ENCODE results near the gene KCTD21. TPM values are rescaled to one million over a fixed set of nuclear protein-coding genes. Genes with fewer than 3 reads are reported as not detected.
A peak's percentile ranks its signal among the peaks of the same experiment; 100 is the strongest.

The KCTD21 gene
- total RNA-seq, 1 experiment from 2014 or later = 3.0 TPM

DNA sequence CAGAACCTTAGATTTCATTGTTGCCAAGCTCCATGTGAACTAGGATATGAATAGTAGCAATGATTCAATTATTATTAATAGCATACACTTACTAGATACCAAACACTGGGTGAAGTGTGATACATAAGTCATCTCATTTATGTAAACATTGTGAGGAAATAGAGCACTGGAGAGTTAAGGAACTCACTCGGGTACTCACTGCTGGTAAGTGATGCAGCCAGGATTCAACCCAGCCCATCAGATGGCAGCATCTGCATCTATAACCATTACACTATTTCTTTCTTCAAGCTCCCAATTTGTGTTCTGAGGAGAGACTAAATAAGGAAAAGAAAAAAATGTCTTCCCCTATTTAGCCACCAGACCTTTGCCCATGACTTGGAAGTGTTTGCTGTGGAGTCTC, 38.8 kb downstream of the KCTD21 start:
- no peak overlapping the region for H3K27ac ChIP-seq (ENCODE audit: low read depth, low read length)
- TF ChIP-seq RAD21 (IDR thresholded peaks at IDR 0.05; ENCODE audit: low read depth) (peak; percentile 27; the same call in 1 of the 2 replicates), SIN3A (IDR thresholded peaks at IDR 0.05; ENCODE audit: low read depth) (no peak)
- no TSS peak for BruUV-seq (replicated peaks)
- RAD21 ChIA-PET (ENCODE audit: low non-redundant PET in 1 of 2, low total read pairs in 2 of 2, uncharacterized antibody in 2 of 2, unreplicated experiment in 2 of 2) = no interaction called here
- H4K20me1 ChIP-seq (ENCODE audit: insufficient read depth) = no peaks in the 10 kb centered on the region
- CTCF ChIA-PET = no interaction called here
- no peak overlapping the region for H3K9ac ChIP-seq (ENCODE audit: low read length)
- H3K27me3 ChIP-seq (ENCODE audit: insufficient read depth, low read length) = no peaks in the 10 kb centered on the region
- POLR2A ChIA-PET = no interaction called here
- H3K36me3 ChIP-seq (ENCODE audit: control insufficient read depth in 1 of 2, insufficient read depth in 2 of 2, low read length in 2 of 2) = no peaks in the 10 kb centered on the region
- H3K9me3 ChIP-seq (ENCODE audit: control insufficient read depth in 1 of 2, insufficient read depth in 1 of 2, low read depth in 1 of 2, low read length in 2 of 2) = no peaks in the 10 kb centered on the region
- no peak for DNase-seq (ENCODE audit: low read depth, low spot score)
- H3K4me1 ChIP-seq (ENCODE audit: control insufficient read depth in 1 of 2, insufficient read depth in 2 of 2, low read length in 2 of 2) = no peaks in the 10 kb centered on the region
- no peaks in the 10 kb centered on the region for H3K79me2 ChIP-seq (ENCODE audit: insufficient read depth, low read length)
- no peak overlapping the region for H3K4me2 ChIP-seq (ENCODE audit: low read length)
- no peak overlapping the region for H2AFZ ChIP-seq (ENCODE audit: low read depth, low read length, poor library complexity, severe bottlenecking)
- H3K4me3 ChIP-seq (replicated peaks in 1 of 2; ENCODE audit: low read depth in 1 of 2, low read length in 2 of 2) = no peak overlapping the region
- H3K9me2 ChIP-seq (ENCODE audit: insufficient read depth) = no peaks in the 10 kb centered on the region
- ATAC-seq = no peak
- intact Hi-C loops (cut with micrococcal nuclease) = no loop called here

DNA sequence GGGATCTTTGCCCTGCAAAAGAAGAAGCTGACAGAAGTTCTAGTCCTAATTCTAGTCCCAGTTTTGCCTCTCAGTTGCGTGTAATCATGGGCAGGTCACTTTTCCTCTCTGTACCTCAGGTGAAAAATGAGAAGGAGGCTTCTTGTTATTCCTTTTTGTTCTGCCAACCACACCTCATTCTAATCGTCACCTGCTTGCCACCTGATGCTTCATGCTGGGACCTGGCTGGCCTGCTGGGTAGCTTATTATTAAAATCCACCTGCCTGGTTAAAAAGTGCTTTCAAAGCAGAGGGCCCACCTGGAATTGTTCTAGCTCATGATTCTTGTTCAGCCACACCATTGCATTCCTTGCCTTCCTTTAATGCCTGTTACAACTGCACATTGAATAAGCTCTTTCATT, 40.6 kb downstream of the KCTD21 start:
- no peaks in the 10 kb centered on the region for H3K9me3 ChIP-seq (ENCODE audit: control insufficient read depth in 1 of 2, insufficient read depth in 1 of 2, low read depth in 1 of 2, low read length in 2 of 2)
- intact Hi-C loops (cut with micrococcal nuclease) = no loop called here
- no peak overlapping the region for H3K9ac ChIP-seq (ENCODE audit: low read length)
- no peaks in the 10 kb centered on the region for H3K4me1 ChIP-seq (ENCODE audit: control insufficient read depth in 1 of 2, insufficient read depth in 2 of 2, low read length in 2 of 2)
- H3K4me2 ChIP-seq (ENCODE audit: low read length) = no peak overlapping the region
- TF ChIP-seq FOSL1 (IDR thresholded peaks at IDR 0.05; ENCODE audit: low read depth) = no peak
- TF ChIP-seq EZH2 (IDR thresholded peaks at IDR 0.05) = no peak
- no peak for TF ChIP-seq SP1 (IDR thresholded peaks at IDR 0.05; ENCODE audit: low read depth)
- no peak for TF ChIP-seq CBX3 (IDR thresholded peaks at IDR 0.05; ENCODE audit: low read depth)
- TF ChIP-seq ZNF274 (IDR thresholded peaks at IDR 0.05; ENCODE audit: low read depth, low read length) = no peak
- no peak for TF ChIP-seq POLR2A (IDR thresholded peaks at IDR 0.05; ENCODE audit: borderline replicate concordance, extremely low read depth, insufficient read depth, insufficient read length)
- TF ChIP-seq, protein P1, sequence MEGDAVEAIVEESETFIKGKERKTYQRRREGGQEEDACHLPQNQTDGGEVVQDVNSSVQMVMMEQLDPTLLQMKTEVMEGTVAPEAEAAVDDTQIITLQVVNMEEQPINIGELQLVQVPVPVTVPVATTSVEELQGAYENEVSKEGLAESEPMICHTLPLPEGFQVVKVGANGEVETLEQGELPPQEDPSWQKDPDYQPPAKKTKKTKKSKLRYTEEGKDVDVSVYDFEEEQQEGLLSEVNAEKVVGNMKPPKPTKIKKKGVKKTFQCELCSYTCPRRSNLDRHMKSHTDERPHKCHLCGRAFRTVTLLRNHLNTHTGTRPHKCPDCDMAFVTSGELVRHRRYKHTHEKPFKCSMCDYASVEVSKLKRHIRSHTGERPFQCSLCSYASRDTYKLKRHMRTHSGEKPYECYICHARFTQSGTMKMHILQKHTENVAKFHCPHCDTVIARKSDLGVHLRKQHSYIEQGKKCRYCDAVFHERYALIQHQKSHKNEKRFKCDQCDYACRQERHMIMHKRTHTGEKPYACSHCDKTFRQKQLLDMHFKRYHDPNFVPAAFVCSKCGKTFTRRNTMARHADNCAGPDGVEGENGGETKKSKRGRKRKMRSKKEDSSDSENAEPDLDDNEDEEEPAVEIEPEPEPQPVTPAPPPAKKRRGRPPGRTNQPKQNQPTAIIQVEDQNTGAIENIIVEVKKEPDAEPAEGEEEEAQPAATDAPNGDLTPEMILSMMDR (IDR thresholded peaks at IDR 0.05 in 2 of 3, conservative IDR thresholded peaks at IDR 0.05 in 1 of 3; ENCODE audit: borderline replicate concordance in 1 of 3, insufficient read depth in 1 of 3, low read depth in 2 of 3, low read length in 2 of 3) = no peak
- TF ChIP-seq, protein P2, sequence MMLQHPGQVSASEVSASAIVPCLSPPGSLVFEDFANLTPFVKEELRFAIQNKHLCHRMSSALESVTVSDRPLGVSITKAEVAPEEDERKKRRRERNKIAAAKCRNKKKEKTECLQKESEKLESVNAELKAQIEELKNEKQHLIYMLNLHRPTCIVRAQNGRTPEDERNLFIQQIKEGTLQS (IDR thresholded peaks at IDR 0.05) = no peak
- TF ChIP-seq, protein P3, sequence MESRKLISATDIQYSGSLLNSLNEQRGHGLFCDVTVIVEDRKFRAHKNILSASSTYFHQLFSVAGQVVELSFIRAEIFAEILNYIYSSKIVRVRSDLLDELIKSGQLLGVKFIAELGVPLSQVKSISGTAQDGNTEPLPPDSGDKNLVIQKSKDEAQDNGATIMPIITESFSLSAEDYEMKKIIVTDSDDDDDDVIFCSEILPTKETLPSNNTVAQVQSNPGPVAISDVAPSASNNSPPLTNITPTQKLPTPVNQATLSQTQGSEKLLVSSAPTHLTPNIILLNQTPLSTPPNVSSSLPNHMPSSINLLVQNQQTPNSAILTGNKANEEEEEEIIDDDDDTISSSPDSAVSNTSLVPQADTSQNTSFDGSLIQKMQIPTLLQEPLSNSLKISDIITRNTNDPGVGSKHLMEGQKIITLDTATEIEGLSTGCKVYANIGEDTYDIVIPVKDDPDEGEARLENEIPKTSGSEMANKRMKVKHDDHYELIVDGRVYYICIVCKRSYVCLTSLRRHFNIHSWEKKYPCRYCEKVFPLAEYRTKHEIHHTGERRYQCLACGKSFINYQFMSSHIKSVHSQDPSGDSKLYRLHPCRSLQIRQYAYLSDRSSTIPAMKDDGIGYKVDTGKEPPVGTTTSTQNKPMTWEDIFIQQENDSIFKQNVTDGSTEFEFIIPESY (IDR thresholded peaks at IDR 0.05; ENCODE audit: extremely low read depth, insufficient replicate concordance, low read length) = no peak
- ChIA-PET RAD21 (ENCODE audit: low non-redundant PET in 1 of 2, low total read pairs in 2 of 2, uncharacterized antibody in 2 of 2, unreplicated experiment in 2 of 2) (no interaction called here), POLR2A (no interaction called here), CTCF (interaction anchor here (1.7 kb wide), 1 partner anchor 9 kb away, joined by 4 read pairs; the partner anchor contains the start of gene ALG8)
- H2AFZ ChIP-seq (ENCODE audit: low read depth, low read length, poor library complexity, severe bottlenecking) = no peak overlapping the region
- H3K27ac ChIP-seq (ENCODE audit: low read depth, low read length) = no peak overlapping the region
- no peak overlapping the region for H3K4me3 ChIP-seq (replicated peaks in 1 of 2; ENCODE audit: low read depth in 1 of 2, low read length in 2 of 2)
- no peak for DNase-seq (ENCODE audit: low read depth, low spot score)
- no TSS peak for BruUV-seq (replicated peaks)
- no peak for ATAC-seq
- H3K36me3 ChIP-seq (ENCODE audit: control insufficient read depth in 1 of 2, insufficient read depth in 2 of 2, low read length in 2 of 2) = no peaks in the 10 kb centered on the region
- H4K20me1 ChIP-seq (ENCODE audit: insufficient read depth) = no peaks in the 10 kb centered on the region
- no peaks in the 10 kb centered on the region for H3K79me2 ChIP-seq (ENCODE audit: insufficient read depth, low read length)
- no peaks in the 10 kb centered on the region for H3K9me2 ChIP-seq (ENCODE audit: insufficient read depth)
- no peaks in the 10 kb centered on the region for H3K27me3 ChIP-seq (ENCODE audit: insufficient read depth, low read length)

Measured in HCT116 (cell line).